Hepatocyte (in vitro differentiated cells): ENCODE measurements around the gene ABCB7.

Experiments used
- EZH2 ChIP-seq: fragments of 200-600 bp; sonication (generic); IDR thresholded peaks from 2 replicates; pipeline ENCODE4 v1.6.1; 2016; ENCODE audit warnings: antibody characterized with exemption, mild to moderate bottlenecking, borderline replicate concordance
- EZH2phosphoT487 ChIP-seq: fragments of 200-600 bp; sonication (generic); IDR thresholded peaks from one replicate; pipeline ENCODE4 v1.6.1; 2018; ENCODE audit warnings: antibody characterized with exemption, mild to moderate bottlenecking, low read depth, moderate library complexity; ENCODE audit not compliant: unreplicated experiment, severe bottlenecking
- TF ChIP-seq, protein P1 (sequence below): fragments of 200-600 bp; sonication (generic); IDR thresholded peaks from 2 replicates; pipeline ENCODE4 v1.5.1; 2016; ENCODE audit warnings: antibody characterized with exemption, mild to moderate bottlenecking; ENCODE audit not compliant: poor library complexity

DNA sequence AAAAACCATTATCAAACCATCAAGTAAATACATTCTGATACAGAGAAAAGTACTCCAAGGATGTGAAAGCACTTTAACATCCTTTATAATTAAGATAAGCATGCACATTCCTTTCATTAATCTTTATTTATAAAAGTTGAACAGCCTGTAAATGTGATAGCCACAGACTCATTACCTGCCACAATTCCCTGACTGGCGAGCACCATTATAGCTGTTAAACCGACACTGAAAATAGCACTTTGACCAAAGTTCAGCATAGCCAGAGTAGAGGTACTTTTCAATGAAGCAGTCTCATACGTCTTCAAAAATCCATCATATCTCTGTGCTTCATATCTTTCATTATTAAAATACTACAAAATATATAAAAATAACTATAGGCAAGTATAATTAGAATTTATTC lies 84.7 kb downstream of the ABCB7 start:
- TF ChIP-seq, protein P1, sequence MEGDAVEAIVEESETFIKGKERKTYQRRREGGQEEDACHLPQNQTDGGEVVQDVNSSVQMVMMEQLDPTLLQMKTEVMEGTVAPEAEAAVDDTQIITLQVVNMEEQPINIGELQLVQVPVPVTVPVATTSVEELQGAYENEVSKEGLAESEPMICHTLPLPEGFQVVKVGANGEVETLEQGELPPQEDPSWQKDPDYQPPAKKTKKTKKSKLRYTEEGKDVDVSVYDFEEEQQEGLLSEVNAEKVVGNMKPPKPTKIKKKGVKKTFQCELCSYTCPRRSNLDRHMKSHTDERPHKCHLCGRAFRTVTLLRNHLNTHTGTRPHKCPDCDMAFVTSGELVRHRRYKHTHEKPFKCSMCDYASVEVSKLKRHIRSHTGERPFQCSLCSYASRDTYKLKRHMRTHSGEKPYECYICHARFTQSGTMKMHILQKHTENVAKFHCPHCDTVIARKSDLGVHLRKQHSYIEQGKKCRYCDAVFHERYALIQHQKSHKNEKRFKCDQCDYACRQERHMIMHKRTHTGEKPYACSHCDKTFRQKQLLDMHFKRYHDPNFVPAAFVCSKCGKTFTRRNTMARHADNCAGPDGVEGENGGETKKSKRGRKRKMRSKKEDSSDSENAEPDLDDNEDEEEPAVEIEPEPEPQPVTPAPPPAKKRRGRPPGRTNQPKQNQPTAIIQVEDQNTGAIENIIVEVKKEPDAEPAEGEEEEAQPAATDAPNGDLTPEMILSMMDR = no peak
- TF ChIP-seq EZH2phosphoT487 = no peak
- no peak for TF ChIP-seq EZH2
